HG03354 (cell line): Measurements from ENCODE around the gene TDO2.
"Not testable (repeated sequence)": the region's sequence is repeated elsewhere in the genome, so short reads cannot be mapped to it uniquely, and the experiment has no call there.

Experiments
- ATAC-seq: cut with Tn5 transposase; IDR thresholded peaks from one replicate; pipeline ENCODE4 v1.9.1; 2021; ENCODE audit warnings: mild to moderate bottlenecking; ENCODE audit not compliant: unreplicated experiment, poor library complexity, severe bottlenecking

TDO2 gene

DNA sequence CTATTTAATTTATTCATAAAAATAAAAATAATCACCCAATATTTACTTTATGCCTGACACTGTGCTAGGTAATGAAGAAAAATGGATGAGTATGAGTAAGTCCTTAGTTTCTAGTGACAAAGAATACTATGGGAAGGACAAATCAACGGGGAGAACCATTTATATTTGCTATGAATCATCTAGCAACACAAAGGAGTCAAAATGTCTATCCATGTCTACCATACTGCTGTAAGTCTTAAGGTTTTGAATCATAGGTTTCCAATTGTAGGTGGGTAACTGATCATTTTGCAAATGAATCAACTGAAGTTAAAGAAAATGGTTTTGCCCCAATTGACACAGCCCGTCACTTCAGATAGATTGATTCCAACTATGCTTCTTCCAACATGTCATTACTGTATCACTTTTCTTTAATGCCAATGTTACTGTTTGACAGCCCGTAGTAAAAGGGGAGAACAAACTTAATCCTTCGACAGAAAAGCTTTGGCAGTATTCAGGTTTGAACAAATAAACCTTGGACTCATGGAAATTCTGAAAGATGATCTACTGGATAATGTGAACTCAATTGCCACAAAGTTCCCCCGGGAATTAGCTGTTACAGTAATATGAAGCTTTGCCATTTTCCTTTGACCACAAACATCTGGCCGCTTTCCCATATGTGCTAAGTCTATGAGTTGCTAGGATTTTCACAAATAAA is 3.2 kb downstream of the TDO2 start:
- ATAC-seq, result no peak

- no peak for ATAC-seq
These were observed 4.1 kb downstream of the TDO2 start for GRCh38 chr4:155907556-155907955.

GRCh38 chr4:155908187-155909139 is 5.0 kb downstream of the TDO2 start:
- peak; percentile 86 for ATAC-seq

DNA sequence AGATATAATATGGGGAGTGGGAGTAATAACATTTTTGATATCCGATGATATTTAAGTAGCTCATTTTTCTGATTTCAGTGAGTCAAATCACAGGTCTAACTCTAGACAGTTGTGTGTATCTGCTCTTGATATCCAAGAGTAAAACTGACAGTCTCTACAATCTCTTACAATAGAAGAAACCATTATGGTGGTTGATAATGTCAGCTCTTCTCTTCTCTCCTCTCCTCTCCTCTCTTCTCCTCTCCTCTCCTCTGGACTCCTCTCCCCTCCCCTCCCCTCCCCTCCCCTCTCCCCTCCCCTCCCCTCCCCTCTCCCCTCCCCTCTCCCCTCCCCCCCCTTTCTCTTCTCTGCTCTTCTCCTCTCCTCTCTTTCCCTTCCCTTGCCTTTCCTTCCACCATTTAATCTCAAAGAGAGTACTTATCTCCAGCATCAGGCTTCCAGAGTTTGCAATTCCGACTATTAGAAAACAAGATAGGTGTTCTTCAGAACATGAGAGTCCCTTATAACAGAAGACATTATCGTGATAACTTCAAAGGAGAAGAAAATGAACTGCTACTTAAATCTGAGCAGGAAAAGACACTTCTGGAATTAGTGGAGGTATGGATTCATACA is 6.2 kb downstream of the TDO2 start:
- no peak for ATAC-seq

DNA sequence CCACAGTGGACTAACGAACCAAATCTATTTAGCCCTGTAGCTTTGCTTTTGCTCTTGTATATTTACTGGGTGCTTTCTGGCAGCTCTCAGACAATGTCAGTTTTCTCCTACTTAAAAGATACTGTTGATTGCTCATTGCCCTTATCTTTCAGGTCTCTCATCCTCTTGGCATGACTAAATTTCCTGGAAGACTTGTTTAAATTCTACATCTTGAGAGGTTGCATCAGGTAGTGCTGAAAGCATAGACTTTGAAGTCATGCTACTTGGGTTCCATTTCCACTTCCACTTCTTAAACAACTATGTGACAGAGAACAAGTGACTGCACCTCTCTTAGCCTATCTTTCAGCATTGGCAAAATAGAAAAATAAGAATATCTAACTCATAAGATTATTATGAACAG is 8.4 kb downstream of the TDO2 start:
- ATAC-seq, result no peak

GRCh38 chr4:155914782-155915181 is 11.3 kb downstream of the TDO2 start:
- no peak for ATAC-seq

DNA sequence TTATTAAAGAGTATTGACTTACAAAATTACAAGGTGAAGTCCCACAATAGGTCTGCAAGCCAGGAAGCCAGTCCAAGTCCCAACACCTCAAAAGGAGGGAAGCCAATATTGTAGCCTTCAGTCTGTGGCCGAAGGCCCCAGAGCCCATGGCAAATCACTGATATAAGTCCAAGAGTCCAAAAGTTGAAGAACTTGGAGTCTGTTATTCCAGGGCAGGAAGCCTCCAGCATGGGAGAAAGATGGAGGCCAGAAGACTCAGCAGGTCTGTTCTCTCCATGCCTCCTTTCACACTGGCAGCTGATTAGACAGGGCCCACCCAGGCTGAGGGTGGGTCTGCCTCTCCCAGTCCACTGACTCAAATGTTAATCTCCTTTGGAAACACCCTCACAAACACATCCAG is 18.1 kb downstream of the TDO2 start:
- ATAC-seq, result no peak

DNA sequence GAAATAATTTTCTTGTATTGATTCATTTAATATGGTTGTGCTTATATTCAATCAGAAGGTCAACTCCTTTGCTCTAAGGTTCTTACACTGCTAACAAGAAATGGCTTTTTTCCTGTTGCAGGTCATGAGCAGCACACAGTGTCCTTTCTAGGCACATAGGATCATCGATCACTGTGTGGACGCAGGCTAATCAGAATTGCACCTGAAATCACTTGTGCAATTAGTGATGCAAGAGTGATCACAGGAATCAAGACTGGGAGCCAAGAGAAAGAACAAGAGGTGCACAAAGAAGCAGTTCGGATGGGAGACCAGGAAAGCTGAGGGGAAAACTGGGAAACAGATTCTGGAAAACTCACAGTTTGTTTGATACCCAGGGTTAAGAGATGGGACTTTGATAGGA is 21.1 kb downstream of the TDO2 start:
- ATAC-seq, result no peak

DNA sequence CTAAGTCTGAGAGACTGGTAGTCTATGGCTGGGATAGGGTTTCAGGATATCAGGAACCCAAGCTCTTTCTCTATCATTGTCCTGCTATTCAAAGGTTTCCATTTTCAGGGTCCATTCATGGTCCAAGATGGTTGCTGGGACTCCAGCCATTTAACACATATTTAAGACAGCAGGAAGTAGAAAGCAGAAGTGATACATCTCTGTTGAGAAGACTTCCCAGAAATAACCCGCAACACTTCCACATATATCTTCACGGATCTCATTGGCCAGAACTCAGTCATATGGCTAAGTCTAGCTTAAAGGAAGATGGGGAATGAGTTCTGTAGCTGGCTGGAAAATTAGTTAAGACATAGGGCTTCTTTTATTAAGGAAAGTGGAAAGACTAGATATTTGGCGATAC is 26.3 kb downstream of the TDO2 start:
- peak; percentile 73 for ATAC-seq

DNA sequence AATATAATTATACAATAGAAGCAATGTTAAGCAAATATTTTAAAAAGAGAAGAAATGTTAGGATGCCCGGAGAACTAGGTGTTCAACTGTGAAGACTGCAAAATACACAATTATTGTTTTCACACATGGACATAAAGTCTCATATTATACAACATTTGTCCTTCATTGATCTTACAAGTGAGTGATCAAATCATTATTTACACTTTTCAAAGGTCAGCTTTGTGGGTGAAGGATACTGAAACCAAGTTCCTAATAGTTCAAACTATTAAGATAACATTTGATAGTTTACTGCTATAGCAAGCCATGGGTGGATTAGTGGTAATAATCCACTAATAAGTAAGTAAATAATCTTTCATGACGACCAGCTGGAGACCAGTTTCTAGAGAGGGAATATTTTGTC is 26.8 kb downstream of the TDO2 start:
- ATAC-seq, result no peak

GRCh38 chr4:155931634-155932033 is 28.1 kb downstream of the TDO2 start:
- ATAC-seq, result no peak

DNA sequence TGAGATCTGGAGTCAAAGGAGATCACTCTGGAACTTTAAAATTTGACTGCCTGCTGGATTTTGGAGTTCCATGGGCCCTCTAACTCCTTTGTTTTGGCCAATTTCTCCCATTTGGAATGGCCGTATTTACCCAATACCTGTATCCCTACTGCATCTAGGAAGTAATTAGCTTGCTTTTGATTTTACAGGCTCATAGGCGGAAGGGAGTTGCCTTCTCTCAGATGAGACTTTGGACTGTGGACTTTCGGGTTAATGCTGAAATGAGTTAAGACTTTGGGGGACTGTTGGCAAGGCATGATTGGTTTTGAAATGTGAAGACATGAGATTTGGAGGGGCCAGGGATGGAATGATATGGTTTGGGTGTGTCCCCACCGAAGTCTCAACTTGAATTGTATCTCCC is 31.1 kb downstream of the TDO2 start:
- ATAC-seq, result not testable (repeated sequence)

DNA sequence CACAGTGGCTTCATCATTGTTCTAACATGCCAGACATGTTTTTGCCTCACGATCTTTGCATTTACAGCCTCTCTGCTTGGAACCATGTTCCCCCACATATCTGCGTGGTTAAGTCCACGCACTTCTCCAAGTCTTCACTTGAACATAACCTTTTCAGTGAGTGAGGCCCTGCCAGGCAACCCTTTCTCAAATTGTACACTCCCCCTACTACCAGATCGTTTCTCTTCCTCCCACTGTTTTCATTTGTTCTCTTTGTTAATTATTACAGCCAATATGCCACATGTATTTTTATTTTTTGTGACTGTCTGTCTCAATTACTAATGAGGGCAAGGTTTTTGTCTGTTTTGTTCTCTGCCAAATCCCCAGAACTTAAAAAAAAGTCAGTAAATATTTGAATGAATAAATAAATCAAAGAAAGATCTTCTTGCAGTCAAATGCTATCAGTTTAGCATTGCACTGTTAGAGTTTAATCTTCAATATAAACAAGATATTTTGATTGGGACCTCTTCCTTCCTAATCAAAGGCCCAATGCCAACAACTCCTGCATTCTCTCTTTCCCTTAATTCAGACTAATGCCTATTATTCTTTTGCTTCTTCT is 32.0 kb downstream of the TDO2 start:
- no peak for ATAC-seq

- no peak for ATAC-seq
These were observed 37.7 kb downstream of the TDO2 start for GRCh38 chr4:155941085-155941790.

- no peak for ATAC-seq
These were observed 38.3 kb downstream of the TDO2 start for GRCh38 chr4:155941820-155942219.

- no peak for ATAC-seq
These were observed 40.3 kb downstream of the TDO2 start for GRCh38 chr4:155943605-155944291.

DNA sequence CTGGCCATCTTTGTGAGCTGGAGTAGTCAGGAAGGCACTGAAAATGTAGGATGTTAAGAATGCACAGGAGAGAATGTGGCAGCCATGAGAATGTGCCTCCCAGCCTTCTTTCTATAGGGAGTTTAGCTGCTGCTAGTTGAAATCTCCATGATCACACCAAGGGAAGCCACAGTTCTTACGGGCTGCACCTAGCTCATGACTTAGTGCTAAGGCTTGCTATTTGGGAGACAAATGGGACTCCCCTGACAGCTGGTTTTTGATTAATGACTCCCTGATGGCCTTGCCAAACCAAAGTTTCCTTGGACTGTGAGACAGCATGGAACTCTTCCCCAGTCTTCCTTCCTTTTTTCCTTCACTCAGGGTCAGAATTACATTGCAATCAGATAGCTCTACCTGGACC is 41.0 kb downstream of the TDO2 start:
- no peak for ATAC-seq

DNA sequence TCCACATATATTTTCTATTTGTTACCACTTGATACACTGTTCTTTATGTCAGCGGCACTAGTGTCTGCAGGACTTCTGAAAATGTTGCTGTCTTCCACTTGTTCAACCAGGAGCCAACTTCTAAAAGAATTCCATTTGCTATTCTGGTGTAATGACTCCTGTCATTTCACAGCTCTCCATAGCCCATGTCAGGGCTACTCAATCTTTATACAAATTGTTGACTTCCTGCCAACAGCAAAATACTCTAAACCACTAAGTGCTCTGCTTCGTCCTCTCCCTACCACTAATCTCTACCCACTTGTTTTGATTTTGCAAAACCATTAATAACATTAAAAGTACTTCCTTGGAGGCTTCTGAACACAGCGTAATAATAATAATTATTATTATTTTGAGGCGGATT is 43.0 kb downstream of the TDO2 start:
- ATAC-seq, result no peak

- no peak for ATAC-seq
These were observed 45.0 kb downstream of the TDO2 start for GRCh38 chr4:155948541-155948940.
